ENCODE measurements around the gene GSE1. TPM values are rescaled to one million over a fixed set of nuclear protein-coding genes. Genes with fewer than 3 reads are reported as not detected.

The GSE1 gene
- total and polyA plus RNA-seq, 2 of the 13 experiments (the other 11 are each of a cell fraction or from before 2014, with no cell fraction given): 16.1 to 31.2 TPM

- peak; percentile 36; the same call in 1 of the 2 replicates for TF ChIP-seq EEA1 (CRISPR knock-in tag; IDR thresholded peaks at IDR 0.05; ENCODE audit: borderline replicate concordance)
- TF ChIP-seq RFX5 (IDR thresholded peaks at IDR 0.05; ENCODE audit: low read depth, low read length): peak; percentile 6; the same call in 1 of the 2 replicates
- TF ChIP-seq NFYB (CRISPR knock-in tag; IDR thresholded peaks at IDR 0.05): peak; percentile 60; the same call in 1 of the 2 replicates
- no peak for TF ChIP-seq ZNF644 (CRISPR knock-in tag; IDR thresholded peaks at IDR 0.05; ENCODE audit: low read depth)
- TF ChIP-seq, protein P1, sequence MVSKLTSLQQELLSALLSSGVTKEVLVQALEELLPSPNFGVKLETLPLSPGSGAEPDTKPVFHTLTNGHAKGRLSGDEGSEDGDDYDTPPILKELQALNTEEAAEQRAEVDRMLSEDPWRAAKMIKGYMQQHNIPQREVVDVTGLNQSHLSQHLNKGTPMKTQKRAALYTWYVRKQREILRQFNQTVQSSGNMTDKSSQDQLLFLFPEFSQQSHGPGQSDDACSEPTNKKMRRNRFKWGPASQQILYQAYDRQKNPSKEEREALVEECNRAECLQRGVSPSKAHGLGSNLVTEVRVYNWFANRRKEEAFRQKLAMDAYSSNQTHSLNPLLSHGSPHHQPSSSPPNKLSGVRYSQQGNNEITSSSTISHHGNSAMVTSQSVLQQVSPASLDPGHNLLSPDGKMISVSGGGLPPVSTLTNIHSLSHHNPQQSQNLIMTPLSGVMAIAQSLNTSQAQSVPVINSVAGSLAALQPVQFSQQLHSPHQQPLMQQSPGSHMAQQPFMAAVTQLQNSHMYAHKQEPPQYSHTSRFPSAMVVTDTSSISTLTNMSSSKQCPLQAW (CRISPR knock-in tag; IDR thresholded peaks at IDR 0.05): peak; percentile 69; the same call in 1 of the 2 replicates
- no peak for TF ChIP-seq GRHL1 (CRISPR knock-in tag; conservative IDR thresholded peaks at IDR 0.05)
- TF ChIP-seq, protein P2, sequence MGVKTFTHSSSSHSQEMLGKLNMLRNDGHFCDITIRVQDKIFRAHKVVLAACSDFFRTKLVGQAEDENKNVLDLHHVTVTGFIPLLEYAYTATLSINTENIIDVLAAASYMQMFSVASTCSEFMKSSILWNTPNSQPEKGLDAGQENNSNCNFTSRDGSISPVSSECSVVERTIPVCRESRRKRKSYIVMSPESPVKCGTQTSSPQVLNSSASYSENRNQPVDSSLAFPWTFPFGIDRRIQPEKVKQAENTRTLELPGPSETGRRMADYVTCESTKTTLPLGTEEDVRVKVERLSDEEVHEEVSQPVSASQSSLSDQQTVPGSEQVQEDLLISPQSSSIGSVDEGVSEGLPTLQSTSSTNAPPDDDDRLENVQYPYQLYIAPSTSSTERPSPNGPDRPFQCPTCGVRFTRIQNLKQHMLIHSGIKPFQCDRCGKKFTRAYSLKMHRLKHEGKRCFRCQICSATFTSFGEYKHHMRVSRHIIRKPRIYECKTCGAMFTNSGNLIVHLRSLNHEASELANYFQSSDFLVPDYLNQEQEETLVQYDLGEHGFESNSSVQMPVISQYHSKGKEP (CRISPR knock-in tag; IDR thresholded peaks at IDR 0.05): 0 out of 2 replicates have a peak, but pooled peaks have one; percentile 56
- TF ChIP-seq, protein P3, sequence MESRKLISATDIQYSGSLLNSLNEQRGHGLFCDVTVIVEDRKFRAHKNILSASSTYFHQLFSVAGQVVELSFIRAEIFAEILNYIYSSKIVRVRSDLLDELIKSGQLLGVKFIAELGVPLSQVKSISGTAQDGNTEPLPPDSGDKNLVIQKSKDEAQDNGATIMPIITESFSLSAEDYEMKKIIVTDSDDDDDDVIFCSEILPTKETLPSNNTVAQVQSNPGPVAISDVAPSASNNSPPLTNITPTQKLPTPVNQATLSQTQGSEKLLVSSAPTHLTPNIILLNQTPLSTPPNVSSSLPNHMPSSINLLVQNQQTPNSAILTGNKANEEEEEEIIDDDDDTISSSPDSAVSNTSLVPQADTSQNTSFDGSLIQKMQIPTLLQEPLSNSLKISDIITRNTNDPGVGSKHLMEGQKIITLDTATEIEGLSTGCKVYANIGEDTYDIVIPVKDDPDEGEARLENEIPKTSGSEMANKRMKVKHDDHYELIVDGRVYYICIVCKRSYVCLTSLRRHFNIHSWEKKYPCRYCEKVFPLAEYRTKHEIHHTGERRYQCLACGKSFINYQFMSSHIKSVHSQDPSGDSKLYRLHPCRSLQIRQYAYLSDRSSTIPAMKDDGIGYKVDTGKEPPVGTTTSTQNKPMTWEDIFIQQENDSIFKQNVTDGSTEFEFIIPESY (CRISPR knock-in tag; IDR thresholded peaks at IDR 0.05): no peak
- no peak for TF ChIP-seq FOXP1 (IDR thresholded peaks at IDR 0.05)
- peak; percentile 64; the same call in 1 of the 2 replicates for TF ChIP-seq FOXP1 (CRISPR knock-in tag; IDR thresholded peaks at IDR 0.05)
- TF ChIP-seq, protein P4, sequence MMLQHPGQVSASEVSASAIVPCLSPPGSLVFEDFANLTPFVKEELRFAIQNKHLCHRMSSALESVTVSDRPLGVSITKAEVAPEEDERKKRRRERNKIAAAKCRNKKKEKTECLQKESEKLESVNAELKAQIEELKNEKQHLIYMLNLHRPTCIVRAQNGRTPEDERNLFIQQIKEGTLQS (CRISPR knock-in tag; IDR thresholded peaks at IDR 0.05): peak; percentile 49; the same call in 1 of the 2 replicates
- TF ChIP-seq SP1 (IDR thresholded peaks at IDR 0.05): no peak
- no peak for TF ChIP-seq SP1 (CRISPR knock-in tag; IDR thresholded peaks at IDR 0.05)
- TF ChIP-seq ZBTB38 (CRISPR knock-in tag; IDR thresholded peaks at IDR 0.05): peak; percentile 60; the same call in 1 of the 2 replicates
- TF ChIP-seq, protein P5, sequence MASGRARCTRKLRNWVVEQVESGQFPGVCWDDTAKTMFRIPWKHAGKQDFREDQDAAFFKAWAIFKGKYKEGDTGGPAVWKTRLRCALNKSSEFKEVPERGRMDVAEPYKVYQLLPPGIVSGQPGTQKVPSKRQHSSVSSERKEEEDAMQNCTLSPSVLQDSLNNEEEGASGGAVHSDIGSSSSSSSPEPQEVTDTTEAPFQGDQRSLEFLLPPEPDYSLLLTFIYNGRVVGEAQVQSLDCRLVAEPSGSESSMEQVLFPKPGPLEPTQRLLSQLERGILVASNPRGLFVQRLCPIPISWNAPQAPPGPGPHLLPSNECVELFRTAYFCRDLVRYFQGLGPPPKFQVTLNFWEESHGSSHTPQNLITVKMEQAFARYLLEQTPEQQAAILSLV (CRISPR knock-in tag; IDR thresholded peaks at IDR 0.05; ENCODE audit: borderline replicate concordance): peak; percentile 37; the same call in 1 of the 2 replicates
Measured at GRCh38 chr16:85612801-85613603, at the start of gene GSE1 (continued).
